Heart right ventricle (tissue), 16 donors: ENCODE data around the gene SPTSSB. TPM values are rescaled to one million over a fixed set of nuclear protein-coding genes. Genes with fewer than 3 reads are reported as not detected.

Experiments used
- ATAC-seq, 8 donors: fragments of 200-7000 bp; cut with Tn5 transposase; one replicate each; pipeline ENCODE4 v1.9.1; 2020; ENCODE audit warnings: mild to moderate bottlenecking in 8 of 8, moderate library complexity in 8 of 8, moderate number of reproducible peaks in 1 of 8
- DNase-seq, 2 donors: peaks; one replicate each; pipeline ENCODE4 v3.0.0-alpha.2; 2020
- H3K27ac ChIP-seq, 10 donors: fragments of 200-600 bp; sonication (generic) in 2 of 10; one replicate each; pipeline versions ENCODE4 v1.5.0 to v1.8.0; 2020 to 2022; ENCODE audit warnings: mild to moderate bottlenecking in 3 of 10
- H3K27me3 ChIP-seq, 7 donors: fragments of 200-600 bp; one replicate each; pipeline ENCODE4 v1.8.0; 2021 to 2022; ENCODE audit warnings: mild to moderate bottlenecking in 2 of 7
- H3K36me3 ChIP-seq, 9 donors: fragments of 200-600 bp; sonication (generic) in 1 of 9; one replicate each; pipeline versions ENCODE4 v1.5.0 to v1.8.0; 2020 to 2022; ENCODE audit warnings: mild to moderate bottlenecking in 2 of 9
- H3K4me1 ChIP-seq, 9 donors: fragments of 200-600 bp; sonication (generic) in 1 of 9; one replicate each; pipeline versions ENCODE4 v1.5.0 to v1.8.0; 2020 to 2022; ENCODE audit warnings: mild to moderate bottlenecking in 4 of 9
- H3K4me3 ChIP-seq, 10 donors: fragments of 200-600 bp; sonication (generic) in 2 of 10; one replicate each; pipeline versions ENCODE4 v1.5.0 to v1.8.0; 2020 to 2022; ENCODE audit warnings: mild to moderate bottlenecking in 7 of 10, moderate library complexity in 2 of 10
- H3K9me3 ChIP-seq, 11 donors: fragments of 200-600 bp in 10 of 11; sonication (generic) in 2 of 11; one replicate each; pipeline versions ENCODE4 v1.5.0 to v1.8.0; 2013 to 2022; ENCODE audit warnings: mild to moderate bottlenecking in 2 of 11, control low read depth in 1 of 11, moderate library complexity in 1 of 11
- CTCF ChIP-seq, 9 donors: fragments of 200-600 bp; sonication (generic) in 2 of 9; IDR thresholded peaks; one replicate each; pipeline versions ENCODE4 v1.5.0 to v1.8.0; 2021 to 2022; ENCODE audit warnings: antibody characterized with exemption in 9 of 9, mild to moderate bottlenecking in 5 of 9, moderate library complexity in 1 of 9
- WGBS, 2 donors: extraction: QIAGEN DNeasy Blood & Tissue Kit; methylation state at CpG; one replicate each; pipeline ENCODE4 v1.1.7; 2013; ENCODE audit warnings: inconsistent platforms in 1 of 2; 5-methylcytosine and 5-hydroxymethylcytosine counted together
- intact Hi-C, 10 donors: fragments of 100-400 bp; cut with DNase I; formaldehyde crosslinking; loops; one replicate each; pipeline versions ENCODE4 v1.11.1 to v1.14.2; 2022
- polyA plus RNA-seq, 2 donors: library from polyadenylated mRNA; stranded (reverse); fragments of 200-250 nt; gene quantifications; one replicate each; pipeline ENCODE4 v1.2.3, GENCODE V29; 2013
- total RNA-seq, 10 donors: library from RNA; stranded (reverse); fragmentation: NEBNext Ultra II Directional in 3 of 10; extraction: Animal tissue kit (Norgen Biotek cat#: 25700) in 3 of 10; gene quantifications; one replicate each; pipeline versions ENCODE4 v1.2.1 to v1.2.4, GENCODE V29; 2021 to 2023
- donor health status: Arrhythmogenic right ventricular cardiomyopathy.
- donor health status: ischemic (EF 13 %, LVEDD 7.1; RV severe dilation, severe dysfunction).
- donor health status: healthy with polysubstance abuse.
- donor health status: DM: no; HTN: yes; CAD: no.
- donor health status: DM: no; HTN: no; CAD: no.
- donor health status: ischemic (EF 25% LVEDD 6.9; RV normal size, moderate dysfunction).
- donor health status: ischemic (EF 25% LVEDD 5.7; RV mildly dilated, moderate dysfunction).
- donor health status: healthy.
- donor health status: DM: yes; HTN: yes; CAD: no.
- donor health status: Ischemic cardiomyopathy.
- donor health status: ischemic (EF 35%, LVEDD 5.7; RV mildly dilated, moderate dysfunction).
- donor health status: nonischemic (EF 11% LVEDD 7.7; RV severe dilation, severe dysfunction).
- donor health status: DM: yes; HTN: yes; CAD: no.
- donor health status: PGD.
- donor health status: ischemic (EF 29% LVEDD 5.4; RV normal size, mild dysfunction).
- donor health status: nonischemic (EF 23%, LVEDD 6.1; RV moderate dilation, normal function).

The SPTSSB gene
- total and polyA plus RNA-seq, 12 donors, result 0.03 to 0.51 (median 0.14) TPM; not detected in 8

- 28 to 53% methylated on average over 1 of the region's 1 CpG for WGBS, 2 donors
Observed at GRCh38 chr3:161415506-161416231, 44.4 kb upstream of the SPTSSB start.

GRCh38 chr3:161414907-161415306, 43.6 kb upstream of the SPTSSB start:
- Histone ChIP-seq H3K36me3 (no peaks in the 10 kb centered on the region), H3K4me1 (peaks cover 0 to 48% (median 28%) of the 10 kb centered on the region in 9 donors), H3K9me3 (no peaks in the 10 kb centered on the region), H3K27me3 (no peaks in the 10 kb centered on the region), H3K27ac (peak overlapping the region in 7 of 10 donors; percentile 24 to 86 (median 79)), H3K4me3 (no peak overlapping the region)
- DNase-seq, result no peak
- ATAC-seq, result no peak
- WGBS, 2 donors, result 74 to 76% methylated on average over 1 of the region's 1 CpG
- TF ChIP-seq CTCF (IDR thresholded peaks at IDR 0.05), result no peak
- intact Hi-C loops, result loop anchor here in 2 of 10 donors (5.0 to 10.0 kb wide), 2 partner anchors 143 to 490 kb away; no protein-coding TSS in a partner anchor

More at GRCh38 chr3:161415506-161416231, 44.4 kb upstream of the SPTSSB start:
- no peaks in the 10 kb centered on the region for H3K27me3 ChIP-seq
- H3K4me3 ChIP-seq, result no peak overlapping the region
- peak overlapping the region; percentile 21 to 86 (median 78) for H3K27ac ChIP-seq
- H3K9me3 ChIP-seq, result no peaks in the 10 kb centered on the region
- H3K36me3 ChIP-seq, result no peaks in the 10 kb centered on the region
- H3K4me1 ChIP-seq, result peaks cover 0 to 48% (median 28%) of the 10 kb centered on the region in 9 donors
- ATAC-seq (peak; percentile 73 to 93 (median 87)), DNase-seq (peak in 1 of 2 donors; percentile 52)
- no peak for TF ChIP-seq CTCF (IDR thresholded peaks at IDR 0.05)
- intact Hi-C loops, result loop anchor here in 1 of 10 donors (10.0 kb wide), 1 partner anchor 491 kb away; no protein-coding TSS in a partner anchor

- Histone ChIP-seq H3K4me3 (no peak overlapping the region), H3K27me3 (no peaks in the 10 kb centered on the region), H3K9me3 (no peaks in the 10 kb centered on the region), H3K27ac (peak overlapping the region in 5 of 10 donors; percentile 13 to 86 (median 38)), H3K36me3 (no peaks in the 10 kb centered on the region), H3K4me1 (peaks cover 0 to 48% (median 28%) of the 10 kb centered on the region in 9 donors)
- ATAC-seq (no peak), DNase-seq (no peak)
- WGBS, 2 donors, result 70% methylated on average over 1 of the region's 1 CpG
- intact Hi-C loops, result loop anchor here in 2 of 10 donors (5.0 to 10.0 kb wide), 2 partner anchors 142 to 489 kb away; no protein-coding TSS in a partner anchor
- no peak for TF ChIP-seq CTCF (IDR thresholded peaks at IDR 0.05)
Observed at GRCh38 chr3:161413855-161414210, 42.5 kb upstream of the SPTSSB start.

GRCh38 chr3:161413127-161413854, 42.0 kb upstream of the SPTSSB start:
- DNase-seq, result peak; percentile 54 to 75
- Histone ChIP-seq H3K9me3 (no peaks in the 10 kb centered on the region), H3K4me3 (no peak overlapping the region), H3K27me3 (no peaks in the 10 kb centered on the region), H3K36me3 (no peaks in the 10 kb centered on the region), H3K4me1 (peaks cover 0 to 48% (median 28%) of the 10 kb centered on the region in 9 donors), H3K27ac (peak overlapping the region in 5 of 10 donors; percentile 29 to 50 (median 38))
- peak in 7 of 8 donors; percentile 40 to 87 (median 66) for ATAC-seq
- WGBS, 2 donors, result 36 to 43% methylated on average over 2 of the region's 2 CpGs
- intact Hi-C loops, result loop anchor here in 2 of 10 donors (5.0 to 10.0 kb wide), 2 partner anchors 141 to 488 kb away; no protein-coding TSS in a partner anchor
- peak in 1 of 9 donors; percentile 6 for TF ChIP-seq CTCF (IDR thresholded peaks at IDR 0.05)
